Brain microvascular endothelial cell (primary cell): ENCODE measurements around the gene PLCB3.

Experiments used
- DNase-seq: peaks from one replicate; pipeline ENCODE4 v3.0.0-alpha.2; 2020
- H3K27ac ChIP-seq: fragments of 250-450 bp; sonication (Bioruptor Pico); 2 replicates; pipeline ENCODE4 v1.5.1; 2020; ENCODE audit warnings: mild to moderate bottlenecking, moderate library complexity
- H3K27me3 ChIP-seq: fragments of 250-450 bp; sonication (Bioruptor Pico); replicated peaks from 2 replicates; pipeline ENCODE4 v1.5.1; 2020; ENCODE audit warnings: mild to moderate bottlenecking
- H3K36me3 ChIP-seq: fragments of 250-450 bp; sonication (Bioruptor Pico); replicated peaks from 2 replicates; pipeline ENCODE4 v1.5.1; 2020; ENCODE audit warnings: mild to moderate bottlenecking
- H3K4me3 ChIP-seq: 2 replicates; pipeline ENCODE4 v1.5.1; 2011; ENCODE audit warnings: low read depth, mild to moderate bottlenecking, control low read depth, low read length, moderate library complexity
- CTCF ChIP-seq: IDR thresholded peaks from 2 replicates; pipeline ENCODE4 v1.5.1; 2011; ENCODE audit warnings: low read depth, mild to moderate bottlenecking, moderate library complexity, low read length, control low read depth, inconsistent platforms; ENCODE audit errors: missing control alignments
- in situ Hi-C: cut with HindIII; loops from 2 replicates; pipeline ENCODE4 v1.10.0; 2017; ENCODE audit warnings: low sequenced_read_pairs, low pct_ligation_motif_present

PLCB3 gene

GRCh38 chr11:64219354-64219684, 32.0 kb upstream of the PLCB3 start:
- in situ Hi-C loops: no loop called here

GRCh38 chr11:64219755-64220154, 31.6 kb upstream of the PLCB3 start:
- no peak for DNase-seq
- in situ Hi-C loops: no loop called here
- no peak overlapping the region for H3K27ac ChIP-seq
- peaks cover 8% of the 10 kb centered on the region for H3K36me3 ChIP-seq
- H3K27me3 ChIP-seq: no peaks in the 10 kb centered on the region
- no peak for TF ChIP-seq CTCF
- no peak overlapping the region for H3K4me3 ChIP-seq

More at GRCh38 chr11:64219354-64219684, 32.0 kb upstream of the PLCB3 start:
- Histone ChIP-seq H3K27me3 (no peaks in the 10 kb centered on the region), H3K4me3 (no peak overlapping the region), H3K36me3 (peaks cover 8% of the 10 kb centered on the region), H3K27ac (no peak overlapping the region)
- no peak for TF ChIP-seq CTCF
- no peak for DNase-seq

GRCh38 chr11:64220271-64220670, 31.1 kb upstream of the PLCB3 start:
- in situ Hi-C loops: no loop called here
- no peak overlapping the region for H3K27ac ChIP-seq
- no peak overlapping the region for H3K4me3 ChIP-seq
- DNase-seq: no peak
- H3K27me3 ChIP-seq: no peaks in the 10 kb centered on the region
- H3K36me3 ChIP-seq: peaks cover 8% of the 10 kb centered on the region
- no peak for TF ChIP-seq CTCF

GRCh38 chr11:64220798-64221197, 30.5 kb upstream of the PLCB3 start:
- peaks cover 8% of the 10 kb centered on the region for H3K36me3 ChIP-seq
- in situ Hi-C loops: no loop called here

GRCh38 chr11:64222651-64223000, 28.7 kb upstream of the PLCB3 start:
- H3K4me3 ChIP-seq: no peak overlapping the region
- TF ChIP-seq CTCF: no peak
- no peak overlapping the region for H3K27ac ChIP-seq
- no peak for DNase-seq
- no peaks in the 10 kb centered on the region for H3K27me3 ChIP-seq
- in situ Hi-C loops: no loop called here
- H3K36me3 ChIP-seq: peaks cover 8% of the 10 kb centered on the region

More at GRCh38 chr11:64220798-64221197, 30.5 kb upstream of the PLCB3 start:
- no peak overlapping the region for H3K4me3 ChIP-seq
- no peak overlapping the region for H3K27ac ChIP-seq
- DNase-seq: no peak
- TF ChIP-seq CTCF: no peak
- no peaks in the 10 kb centered on the region for H3K27me3 ChIP-seq

GRCh38 chr11:64223001-64223651, 28.2 kb upstream of the PLCB3 start:
- no peak overlapping the region for H3K27ac ChIP-seq

More at GRCh38 chr11:64223001-64223651, 28.2 kb upstream of the PLCB3 start:
- H3K4me3 ChIP-seq: no peak overlapping the region
- TF ChIP-seq CTCF: no peak
- H3K27me3 ChIP-seq: no peaks in the 10 kb centered on the region
- no peak for DNase-seq
- in situ Hi-C loops: no loop called here
- H3K36me3 ChIP-seq: peaks cover 8% of the 10 kb centered on the region
